Naive thymus-derived CD4-positive, alpha-beta T cell (primary cell): Measurements from ENCODE around the gene ROS1. TPM values are rescaled to one million over a fixed set of nuclear protein-coding genes. Genes with fewer than 3 reads are reported as not detected.
A peak's percentile ranks its signal among the peaks of the same experiment; 100 is the strongest.

Source experiments
- ATAC-seq: fragments of 150-1000 bp; cut with Tn5 transposase; 2 replicates; pipeline ENCODE4 v1.10.0; 2021; ENCODE audit warnings: mild to moderate bottlenecking, moderate library complexity
- CTCF ChIA-PET: fragments of 350-600 bp; sonication (Branson Sonifier 250); formaldehyde crosslinking; loops from one replicate; lab custom pipeline; 2021; ENCODE audit warnings: antibody characterized with exemption; lab: Charles Lee
- POLR2A ChIA-PET: fragments of 350-600 bp; sonication (Branson Sonifier 250); formaldehyde crosslinking; loops from one replicate; lab custom pipeline; 2021; ENCODE audit warnings: antibody characterized with exemption, inconsistent platforms; lab: Charles Lee
- DNase-seq, 9 donors: peaks; one replicate each; pipeline versions ENCODE4 v3.0.0 to v3.0.0-alpha.2; 2020 to 2022; ENCODE audit warnings: mixed read lengths in 1 of 9
- H3K27ac ChIP-seq: one replicate; pipeline ENCODE4 v1.7.0; 2013; ENCODE audit warnings: mild to moderate bottlenecking, low read depth, low read length, moderate library complexity
- H3K27me3 ChIP-seq, 2 donors: one replicate each; pipeline ENCODE4 v1.7.0; 2013; ENCODE audit warnings: low read length in 2 of 2, mild to moderate bottlenecking in 2 of 2, moderate library complexity in 2 of 2; ENCODE audit not compliant: control insufficient read depth in 2 of 2, insufficient read depth in 2 of 2
- H3K36me3 ChIP-seq, 3 experiments: 1 replicate in 2 of 3; 2 replicates in 1 of 3; pipeline ENCODE4 v1.7.0; 2013; ENCODE audit warnings: low read length in 3 of 3, mild to moderate bottlenecking in 3 of 3, moderate library complexity in 1 of 3; ENCODE audit not compliant: insufficient read depth in 3 of 3, control insufficient read depth in 2 of 3
- H3K4me1 ChIP-seq, 2 donors: one replicate each; pipeline ENCODE4 v1.7.0; 2013; ENCODE audit warnings: low read length in 2 of 2, mild to moderate bottlenecking in 2 of 2, moderate library complexity in 1 of 2; ENCODE audit not compliant: control insufficient read depth in 2 of 2, insufficient read depth in 2 of 2
- H3K4me3 ChIP-seq: 2 replicates; pipeline ENCODE4 v1.7.0; 2013; ENCODE audit warnings: mild to moderate bottlenecking, low read length
- H3K9me3 ChIP-seq, 3 experiments: 1 replicate in 2 of 3; 2 replicates in 1 of 3; pipeline ENCODE4 v1.7.0; 2013; ENCODE audit warnings: low read length in 3 of 3; ENCODE audit not compliant: control insufficient read depth in 2 of 3
- H3K27ac Mint-ChIP-seq, 9 donors: one replicate each; pipeline ENCODE4 v1.8.0; 2020 to 2022; ENCODE audit warnings: mixed read lengths in 9 of 9, mild to moderate bottlenecking in 8 of 9, moderate library complexity in 5 of 9, inconsistent platforms in 2 of 9
- H3K27me3 Mint-ChIP-seq, 5 donors: one replicate each; pipeline ENCODE4 v1.8.0; 2021 to 2022; ENCODE audit warnings: mixed read lengths in 5 of 5, mild to moderate bottlenecking in 1 of 5
- H3K36me3 Mint-ChIP-seq, 5 donors: one replicate each; pipeline ENCODE4 v1.8.0; 2020 to 2022; ENCODE audit warnings: mixed read lengths in 5 of 5, mild to moderate bottlenecking in 3 of 5, inconsistent platforms in 1 of 5
- H3K4me1 Mint-ChIP-seq, 7 donors: one replicate each; pipeline ENCODE4 v1.8.0; 2020 to 2022; ENCODE audit warnings: mixed read lengths in 7 of 7, mild to moderate bottlenecking in 3 of 7, inconsistent platforms in 1 of 7
- H3K4me3 Mint-ChIP-seq, 10 donors: one replicate each; pipeline ENCODE4 v1.8.0; 2020 to 2022; ENCODE audit warnings: mild to moderate bottlenecking in 10 of 10, mixed read lengths in 10 of 10, moderate library complexity in 6 of 10, inconsistent platforms in 2 of 10
- H3K9me3 Mint-ChIP-seq, 11 donors: one replicate each; pipeline ENCODE4 v1.8.0; 2020 to 2022; ENCODE audit warnings: mixed read lengths in 11 of 11, mild to moderate bottlenecking in 4 of 11, inconsistent platforms in 1 of 11, moderate library complexity in 1 of 11
- intact Hi-C, 2 donors: fragments of 100-400 bp; cut with micrococcal nuclease; formaldehyde crosslinking; loops; one replicate each; pipeline ENCODE4 v1.15.1; 2023
- polyA plus RNA-seq, 2 donors: library from polyadenylated mRNA; unstranded; fragments of 300-500 nt; fragmentation: Illumina TruSeq; gene quantifications; one replicate each; pipeline ENCODE4 v1.2.3, GENCODE V29; 2021
- total RNA-seq, 6 experiments: library from RNA in 5 of 6; stranded (reverse) in 5 of 6; gene quantifications; 1 replicate in 5 of 6; 2 replicates in 1 of 6; pipeline ENCODE4 v1.2.3 and lab custom pipeline; 2021 to 2026

ROS1 gene
- total and polyA plus RNA-seq, 7 experiments from 2014 or later, result not detected

DNA sequence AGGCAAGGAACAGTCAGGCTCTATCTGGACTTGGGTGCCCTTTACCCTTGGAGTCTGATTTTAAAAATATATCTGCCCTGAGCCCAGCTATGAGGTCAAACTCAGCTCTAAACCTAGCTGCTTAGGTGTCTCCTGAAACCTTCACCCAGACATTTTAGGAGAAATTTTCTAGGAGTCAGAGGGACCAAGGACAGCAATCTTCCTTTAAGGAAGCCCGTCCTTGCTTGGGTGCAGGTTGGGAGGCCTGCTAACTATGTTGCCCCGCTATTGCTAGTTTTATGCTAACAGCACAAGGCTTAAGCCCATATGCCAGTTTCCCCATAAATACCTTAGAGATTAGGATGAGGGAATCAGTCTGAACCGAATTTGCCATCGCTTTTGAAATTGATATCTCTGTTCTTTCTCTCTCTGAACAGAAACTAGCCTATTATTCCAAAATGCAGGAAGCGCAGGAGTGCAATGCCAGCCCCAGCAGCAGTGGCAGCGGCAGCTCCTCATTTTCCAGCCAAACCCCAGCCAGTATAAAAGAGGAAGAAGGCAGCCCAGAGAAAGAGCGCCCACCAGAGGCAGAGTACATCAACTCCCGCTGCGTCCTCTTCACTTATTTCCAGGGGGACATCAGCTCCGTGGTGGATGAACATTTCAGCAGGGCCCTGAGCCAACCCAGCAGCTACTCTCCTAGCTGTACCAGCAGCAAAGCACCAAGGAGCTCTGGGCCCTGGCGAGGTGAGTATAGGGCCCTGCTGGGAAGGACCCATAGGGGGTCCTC is 157.8 kb downstream of the ROS1 start:
- Histone ChIP-seq H3K27ac (no peak overlapping the region), H3K4me1 (no peaks in the 10 kb centered on the region), H3K27me3 (peaks cover 3 to 11% of the 10 kb centered on the region in 2 donors), H3K9me3 (no peaks in the 10 kb centered on the region), H3K36me3 (no peaks in the 10 kb centered on the region), H3K4me3 (no peak overlapping the region)
- DNase-seq, result no peak
- ChIA-PET POLR2A (no interaction called here), CTCF (no interaction called here)
- peaks cover 7 to 26% (median 23%) of the 10 kb centered on the region in 7 donors for H3K4me1 Mint-ChIP-seq
- H3K36me3 Mint-ChIP-seq, result peaks cover 0 to 2% (median 0%) of the 10 kb centered on the region in 5 donors
- H3K4me3 Mint-ChIP-seq, result no peak overlapping the region
- no peak for ATAC-seq
- H3K9me3 Mint-ChIP-seq, result peaks cover 0 to 12% (median 0%) of the 10 kb centered on the region in 11 donors
- intact Hi-C loops, result no loop called here
- no peak overlapping the region for H3K27ac Mint-ChIP-seq
- peaks cover 74 to 94% (median 80%) of the 10 kb centered on the region in 5 donors for H3K27me3 Mint-ChIP-seq

DNA sequence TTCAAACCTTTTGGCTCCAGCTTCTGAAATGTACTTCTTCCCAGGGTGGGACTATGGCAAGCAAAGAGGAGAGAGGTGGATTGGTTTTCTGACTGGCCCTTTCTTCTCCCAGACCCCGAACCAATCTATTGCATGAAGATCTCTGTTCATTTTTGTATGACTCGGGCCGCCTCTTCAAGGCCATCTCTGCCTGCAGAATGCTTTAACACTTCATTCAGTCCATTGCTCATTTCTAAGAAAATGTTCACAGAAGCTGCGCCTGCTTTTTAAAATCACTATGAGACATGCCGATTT is 158.7 kb downstream of the ROS1 start:
- no peak overlapping the region for H3K4me3 ChIP-seq
- POLR2A ChIA-PET, result no interaction called here
- no peaks in the 10 kb centered on the region for H3K4me1 ChIP-seq
- no peaks in the 10 kb centered on the region for H3K36me3 ChIP-seq
- Mint-ChIP-seq H3K9me3 (peaks cover 0 to 12% (median 0%) of the 10 kb centered on the region in 11 donors), H3K4me3 (peak overlapping the region in 5 of 10 donors; percentile 2 to 75 (median 44)), H3K27ac (no peak overlapping the region), H3K36me3 (peaks cover 0 to under 1% (median 0%) of the 10 kb centered on the region in 5 donors), H3K4me1 (peaks cover 9 to 26% (median 23%) of the 10 kb centered on the region in 7 donors), H3K27me3 (peaks cover 70 to 93% (median 76%) of the 10 kb centered on the region in 5 donors)
- H3K9me3 ChIP-seq, result no peaks in the 10 kb centered on the region
- DNase-seq, result no peak
- ATAC-seq, result no peak
- CTCF ChIA-PET, result no interaction called here
- no peak overlapping the region for H3K27ac ChIP-seq
- peaks cover 3 to 11% of the 10 kb centered on the region in 2 donors for H3K27me3 ChIP-seq
- intact Hi-C loops, result no loop called here

DNA sequence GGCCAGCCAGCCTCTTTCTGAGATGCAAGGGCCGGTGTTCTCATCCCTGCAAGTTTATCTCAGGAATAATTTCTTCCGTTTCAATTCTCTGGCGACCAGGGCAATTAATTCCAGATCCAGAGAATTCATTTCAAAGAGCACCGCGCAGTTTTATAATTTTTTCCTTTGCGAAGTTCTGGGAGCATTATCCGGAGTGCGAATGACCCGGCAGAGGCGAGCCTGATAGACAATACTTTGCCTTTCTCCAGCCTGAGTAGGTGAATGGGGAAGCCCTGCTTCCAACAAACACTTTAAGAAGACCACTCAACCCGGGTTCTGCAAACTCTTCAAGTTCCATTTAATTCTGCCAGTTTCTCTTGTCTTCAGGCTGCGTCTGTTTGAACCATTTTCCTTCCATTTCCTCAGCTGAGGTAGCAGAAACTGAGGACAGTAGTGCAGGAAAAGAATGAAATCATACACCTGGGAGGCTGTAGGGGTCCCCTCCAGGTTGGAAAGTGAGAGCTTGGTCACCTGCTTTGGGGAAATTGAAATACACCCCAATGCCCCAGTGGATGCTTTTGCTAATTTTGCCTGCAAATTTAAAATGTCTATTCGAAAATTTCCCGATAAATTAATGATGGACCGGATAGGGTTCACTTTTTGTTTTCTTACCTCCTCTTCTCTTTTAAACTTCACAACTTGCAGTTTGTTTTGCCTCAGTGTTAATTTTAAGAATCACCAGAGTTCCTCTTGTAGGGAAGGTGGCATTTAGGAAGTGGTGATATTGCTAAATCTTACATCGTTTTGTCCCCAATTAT is 159.3 kb downstream of the ROS1 start:
- no peak overlapping the region for H3K27ac ChIP-seq

DNA sequence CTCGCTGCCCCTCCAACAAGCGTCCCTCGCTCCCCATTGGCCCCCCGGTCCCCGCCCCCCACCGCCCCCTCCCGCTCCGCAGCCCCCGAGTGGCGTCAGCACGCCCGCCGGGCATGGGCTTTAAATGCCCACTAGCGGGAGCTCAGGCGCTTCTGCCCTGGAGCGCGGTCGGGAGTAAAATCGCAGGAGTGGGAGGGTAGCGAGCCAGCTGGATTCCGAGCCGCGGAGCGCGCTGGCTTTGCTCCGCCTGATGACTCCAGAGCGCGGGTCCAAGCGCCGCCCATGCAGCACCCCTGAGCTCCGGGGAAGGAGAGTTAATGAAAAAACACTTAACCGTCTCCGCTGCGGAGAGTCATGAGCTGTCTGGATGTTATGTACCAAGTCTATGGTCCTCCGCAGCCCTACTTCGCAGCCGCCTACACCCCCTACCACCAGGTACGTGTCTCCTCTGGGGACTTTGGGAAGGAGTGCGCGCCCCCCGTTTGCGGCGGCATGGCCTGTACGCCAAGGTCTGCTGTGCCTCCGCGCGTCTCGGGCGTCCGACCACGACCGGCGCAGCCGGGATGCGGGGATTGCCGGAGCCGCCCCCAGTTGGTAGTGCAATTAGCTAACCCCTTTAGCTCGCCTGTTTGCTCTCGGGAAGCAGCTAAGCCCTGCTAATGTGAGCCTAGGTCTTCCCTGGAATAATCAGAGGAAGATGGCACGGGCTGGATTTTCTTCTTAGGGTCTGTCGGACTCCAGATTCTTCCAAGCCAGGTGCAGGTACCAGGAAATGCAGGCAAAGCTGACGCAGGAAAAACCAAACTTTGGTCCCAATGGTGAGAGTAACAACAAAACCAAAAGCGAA is 160.1 kb downstream of the ROS1 start, which contains the start of gene VGLL2:
VGLL2 (plus strand) TSS at position 149 of the 847 bp plus-strand sequence; CDS start at position 355, 206 bp downstream.
- H3K9me3 Mint-ChIP-seq, result peaks cover 0 to 10% (median 0%) of the 10 kb centered on the region in 11 donors
- Histone ChIP-seq H3K27ac (no peak within 1 kb of the TSS), H3K36me3 (no peaks in the 10 kb centered on the region), H3K4me3 (no peak within 1 kb of the TSS), H3K4me1 (no peaks in the 10 kb centered on the region), H3K27me3 (peaks cover 3 to 11% of the 10 kb centered on the region in 2 donors), H3K9me3 (no peaks in the 10 kb centered on the region)
- ATAC-seq (no peak), DNase-seq (no peak)
- intact Hi-C loops, result no loop called here
- no peaks in the 10 kb centered on the region for H3K36me3 Mint-ChIP-seq
- peak within 1 kb of the TSS; percentile 46 to 77 (median 70) for H3K4me3 Mint-ChIP-seq
- CTCF ChIA-PET, result no interaction called here
- POLR2A ChIA-PET, result no interaction called here
- H3K27me3 Mint-ChIP-seq, result peaks cover 73 to 90% (median 77%) of the 10 kb centered on the region in 5 donors
- no peak within 1 kb of the TSS for H3K27ac Mint-ChIP-seq
- peaks cover 7 to 26% (median 23%) of the 10 kb centered on the region in 7 donors for H3K4me1 Mint-ChIP-seq

More for the DNA sequence above, 159.3 kb downstream of the ROS1 start:
- no peak for ATAC-seq
- Mint-ChIP-seq H3K4me1 (peaks cover 9 to 26% (median 23%) of the 10 kb centered on the region in 7 donors), H3K9me3 (peaks cover 0 to 12% (median 0%) of the 10 kb centered on the region in 11 donors), H3K36me3 (no peaks in the 10 kb centered on the region), H3K27ac (no peak overlapping the region), H3K27me3 (peaks cover 72 to 93% (median 76%) of the 10 kb centered on the region in 5 donors), H3K4me3 (peak overlapping the region in 6 of 10 donors; percentile 18 to 75 (median 40))
- Histone ChIP-seq H3K36me3 (no peaks in the 10 kb centered on the region), H3K27me3 (peaks cover 3 to 11% of the 10 kb centered on the region in 2 donors), H3K4me1 (no peaks in the 10 kb centered on the region), H3K9me3 (no peaks in the 10 kb centered on the region), H3K4me3 (no peak overlapping the region)
- POLR2A ChIA-PET, result no interaction called here
- DNase-seq, result no peak
- intact Hi-C loops, result no loop called here
- CTCF ChIA-PET, result no interaction called here

DNA sequence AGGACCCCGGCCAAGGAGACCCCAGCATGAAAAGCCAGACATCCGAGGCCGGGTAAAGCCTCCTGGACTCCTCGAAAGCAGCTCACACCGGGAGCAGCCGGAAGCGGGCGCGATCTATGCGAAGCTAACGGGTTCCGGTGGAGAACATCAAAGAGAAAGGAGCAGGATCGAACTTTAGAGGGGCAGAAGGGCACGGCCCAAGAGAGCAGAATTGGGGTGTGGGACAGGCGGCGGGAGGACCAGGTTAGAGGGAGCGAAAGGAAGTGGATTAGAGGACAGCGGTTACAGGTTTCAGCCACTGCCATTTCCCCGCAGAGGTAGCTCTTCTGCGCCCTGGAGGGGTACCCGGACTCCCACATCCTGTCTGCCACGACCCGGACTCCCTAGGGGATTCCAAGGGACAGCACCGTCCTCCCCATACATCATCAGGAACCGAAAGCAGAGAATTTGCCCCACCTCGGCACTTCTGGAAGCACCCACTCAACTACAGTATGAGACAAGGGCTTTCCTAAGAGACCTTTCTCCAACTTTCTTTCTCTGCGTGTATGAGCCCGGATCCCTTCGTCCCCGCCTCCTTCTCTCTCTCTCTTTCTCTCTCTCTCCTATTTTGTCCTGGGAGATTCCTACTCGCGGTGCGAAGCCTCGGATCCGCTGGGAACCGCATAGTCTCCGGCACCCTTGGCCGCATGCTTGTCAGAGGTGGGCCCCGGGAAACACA is 160.9 kb downstream of the ROS1 start:
- Histone ChIP-seq H3K27ac (no peak overlapping the region), H3K4me1 (no peaks in the 10 kb centered on the region), H3K4me3 (no peak overlapping the region), H3K9me3 (no peaks in the 10 kb centered on the region), H3K36me3 (no peaks in the 10 kb centered on the region), H3K27me3 (peaks cover 4 to 11% of the 10 kb centered on the region in 2 donors)
- Mint-ChIP-seq H3K4me3 (peak overlapping the region; percentile 46 to 77 (median 68)), H3K27me3 (peaks cover 72 to 87% (median 80%) of the 10 kb centered on the region in 5 donors), H3K27ac (no peak overlapping the region), H3K9me3 (peaks cover 0 to 8% (median 0%) of the 10 kb centered on the region in 11 donors), H3K4me1 (peaks cover 7 to 26% (median 22%) of the 10 kb centered on the region in 7 donors), H3K36me3 (no peaks in the 10 kb centered on the region)
- POLR2A ChIA-PET, result no interaction called here
- CTCF ChIA-PET, result no interaction called here
- intact Hi-C loops, result no loop called here
- no peak for ATAC-seq
- DNase-seq, result no peak

DNA sequence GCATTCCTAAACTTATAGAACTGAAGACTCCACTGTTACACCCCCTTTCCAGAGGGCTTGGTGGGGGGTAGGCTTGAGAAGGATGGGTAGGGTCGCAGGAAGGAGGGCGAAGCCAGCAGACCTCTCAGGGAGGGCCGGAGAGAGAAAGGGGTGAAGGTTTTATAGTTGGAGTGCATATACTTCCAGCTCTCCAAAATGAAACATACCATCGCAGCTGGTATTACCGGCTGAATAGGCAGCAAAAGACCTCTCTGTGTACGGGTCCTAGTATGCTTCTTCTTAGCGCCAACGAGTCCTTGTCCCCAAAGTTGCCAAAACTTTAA is 161.4 kb downstream of the ROS1 start:
- ATAC-seq, result no peak

More for the DNA sequence above, 161.4 kb downstream of the ROS1 start:
- Histone ChIP-seq H3K4me1 (no peaks in the 10 kb centered on the region), H3K27me3 (peaks cover 8 to 9% of the 10 kb centered on the region in 2 donors), H3K36me3 (no peaks in the 10 kb centered on the region), H3K27ac (no peak overlapping the region), H3K4me3 (no peak overlapping the region), H3K9me3 (no peaks in the 10 kb centered on the region)
- Mint-ChIP-seq H3K4me1 (peaks cover 7 to 26% (median 18%) of the 10 kb centered on the region in 7 donors), H3K36me3 (no peaks in the 10 kb centered on the region), H3K9me3 (peaks cover 0 to 7% (median 0%) of the 10 kb centered on the region in 11 donors), H3K27me3 (peaks cover 67 to 87% (median 79%) of the 10 kb centered on the region in 5 donors), H3K4me3 (peak overlapping the region in 9 of 10 donors; percentile 46 to 77 (median 70)), H3K27ac (no peak overlapping the region)
- no peak for DNase-seq
- ChIA-PET POLR2A (no interaction called here), CTCF (no interaction called here)
- intact Hi-C loops, result no loop called here
